Activated naive CD4-positive, alpha-beta T cell treated with anti-CD3 and anti-CD28 coated beads, Interleukin-2, amount 50 U/mL, for 72 hours (primary cell): ENCODE measurements around the gene MDH2. TPM values are rescaled to one million over a fixed set of nuclear protein-coding genes. Genes with fewer than 3 reads are reported as not detected.

Experiments
- ATAC-seq, 2 donors: fragments of 150-1000 bp; cut with Tn5 transposase; 2 replicates each; pipeline ENCODE4 v1.10.0; 2021; ENCODE audit warnings: mild to moderate bottlenecking in 2 of 2, moderate library complexity in 2 of 2
- DNase-seq, 2 donors: peaks; one replicate each; pipeline ENCODE4 v3.0.0; 2021 to 2022; ENCODE audit warnings: low spot score in 2 of 2
- H3K27ac Mint-ChIP-seq, 2 donors: one replicate each; pipeline ENCODE4 v1.8.0; 2022; ENCODE audit warnings: mild to moderate bottlenecking in 2 of 2, mixed read lengths in 2 of 2
- H3K36me3 Mint-ChIP-seq, 2 donors: one replicate each; pipeline ENCODE4 v1.8.0; 2022; ENCODE audit warnings: mixed read lengths in 2 of 2
- H3K9me3 Mint-ChIP-seq, 2 donors: one replicate each; pipeline ENCODE4 v1.8.0; 2022; ENCODE audit warnings: mixed read lengths in 2 of 2
- total RNA-seq, 2 donors: library from RNA; stranded (reverse); gene quantifications; one replicate each; pipeline ENCODE4 v1.2.3, GENCODE V29; 2022

Gene MDH2
- total RNA-seq, 2 donors from 2014 or later, result 212 to 262 TPM

DNA sequence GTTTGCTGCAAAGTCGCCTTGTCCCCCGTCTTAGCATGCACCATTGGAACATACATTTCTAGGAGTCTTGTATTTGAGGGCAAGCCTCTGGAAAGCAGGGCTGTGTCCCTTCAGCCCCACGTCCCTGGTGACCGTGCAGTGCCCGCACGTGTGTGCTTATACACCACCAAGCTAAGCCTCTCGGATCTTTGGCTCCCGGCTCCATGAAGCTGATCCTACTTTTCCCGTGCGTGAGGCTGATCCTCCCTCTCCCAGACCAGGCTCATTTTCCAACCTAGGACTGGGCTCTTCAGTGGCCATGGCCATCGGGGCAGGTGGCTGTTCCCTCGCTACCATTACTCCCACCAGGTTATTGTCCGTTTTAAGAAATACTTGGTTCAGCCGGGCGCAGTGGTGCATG is 14.3 kb downstream of the MDH2 start:
- H3K36me3 Mint-ChIP-seq, result peaks cover 0 to 32% of the 10 kb centered on the region in 2 donors
- ATAC-seq (no peak), DNase-seq (no peak)
- peak overlapping the region in 1 of 2 donors; percentile 70 for H3K27ac Mint-ChIP-seq
- H3K9me3 Mint-ChIP-seq, result no peaks in the 10 kb centered on the region

DNA sequence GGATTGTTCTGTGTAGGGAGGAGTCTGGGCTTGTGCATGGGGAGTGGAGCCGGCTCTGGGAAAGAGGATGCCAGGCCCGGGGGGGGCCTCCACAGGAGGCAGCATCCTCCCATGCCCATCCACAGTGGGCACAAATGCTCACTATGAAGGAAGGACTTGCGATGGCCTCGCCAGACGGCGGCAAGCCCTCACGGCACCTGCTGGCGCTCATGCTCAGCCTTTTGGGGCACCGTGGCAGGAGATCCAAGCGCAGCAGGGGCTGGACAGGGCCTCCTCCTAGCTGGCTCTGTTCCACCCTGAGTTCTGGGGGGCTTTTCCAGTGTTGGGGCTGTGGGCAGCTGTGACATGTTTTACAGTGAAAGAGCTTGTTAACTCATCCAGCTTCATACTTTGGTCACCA is 15.2 kb downstream of the MDH2 start:
- Mint-ChIP-seq H3K9me3 (no peaks in the 10 kb centered on the region), H3K36me3 (peaks cover 0 to 28% of the 10 kb centered on the region in 2 donors), H3K27ac (peak overlapping the region; percentile 15 to 70)
- no peak for ATAC-seq
- DNase-seq, result no peak

DNA sequence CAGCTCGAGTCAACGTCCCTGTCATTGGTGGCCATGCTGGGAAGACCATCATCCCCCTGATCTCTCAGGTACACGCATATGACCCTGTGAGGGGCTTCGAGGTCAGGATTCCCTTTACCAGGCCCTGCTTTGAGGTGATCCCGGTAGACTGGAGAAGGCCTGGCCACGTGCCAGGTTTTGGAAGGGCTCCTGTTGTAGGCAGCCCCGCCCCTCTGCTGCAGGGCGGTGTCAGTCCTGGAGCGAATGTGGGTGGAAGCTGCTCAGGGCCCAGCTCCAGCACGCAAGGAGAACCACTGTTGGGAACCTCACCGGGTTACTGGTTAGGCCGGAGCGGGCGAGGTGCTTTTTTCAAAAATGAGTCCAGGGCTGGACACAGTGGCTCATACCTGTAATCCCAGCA is 15.6 kb downstream of the MDH2 start:
- no peak for ATAC-seq
- H3K9me3 Mint-ChIP-seq, result no peaks in the 10 kb centered on the region
- peaks cover 0 to 28% of the 10 kb centered on the region in 2 donors for H3K36me3 Mint-ChIP-seq
- no peak overlapping the region for H3K27ac Mint-ChIP-seq
- DNase-seq, result no peak

DNA sequence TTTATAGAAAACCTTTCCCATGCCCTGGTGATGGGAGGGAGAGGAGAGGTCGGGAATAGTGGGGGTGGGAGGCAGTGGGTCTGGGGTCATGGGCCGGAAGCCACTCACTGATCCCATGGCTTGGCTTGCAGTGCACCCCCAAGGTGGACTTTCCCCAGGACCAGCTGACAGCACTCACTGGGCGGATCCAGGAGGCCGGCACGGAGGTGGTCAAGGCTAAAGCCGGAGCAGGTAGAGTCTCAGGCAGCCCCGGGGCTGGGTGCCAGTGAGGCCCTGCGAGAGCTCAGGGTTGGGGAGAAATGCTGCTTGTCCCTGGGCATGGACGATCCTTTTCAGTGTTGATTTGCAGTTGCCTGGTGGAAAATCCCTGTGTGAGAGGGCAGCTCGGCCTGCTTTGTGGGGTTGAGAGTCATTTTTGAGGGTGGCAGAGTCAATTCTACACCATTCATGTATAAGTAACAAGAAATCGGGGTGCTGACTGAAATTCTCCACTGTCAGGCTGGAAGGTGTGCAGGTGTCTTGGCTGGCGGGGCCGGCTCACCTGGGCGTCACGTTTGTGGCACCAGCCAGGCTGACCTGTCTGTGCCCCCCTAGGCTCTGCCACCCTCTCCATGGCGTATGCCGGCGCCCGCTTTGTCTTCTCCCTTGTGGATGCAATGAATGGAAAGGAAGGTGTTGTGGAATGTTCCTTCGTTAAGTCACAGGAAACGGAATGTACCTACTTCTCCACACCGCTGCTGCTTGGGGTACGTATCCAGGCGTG is 16.5 kb downstream of the MDH2 start:
- no peaks in the 10 kb centered on the region for H3K9me3 Mint-ChIP-seq
- no peak for ATAC-seq
- H3K36me3 Mint-ChIP-seq, result peaks cover 0 to 28% of the 10 kb centered on the region in 2 donors
- no peak for DNase-seq
- H3K27ac Mint-ChIP-seq, result peak overlapping the region in 1 of 2 donors; percentile 15

DNA sequence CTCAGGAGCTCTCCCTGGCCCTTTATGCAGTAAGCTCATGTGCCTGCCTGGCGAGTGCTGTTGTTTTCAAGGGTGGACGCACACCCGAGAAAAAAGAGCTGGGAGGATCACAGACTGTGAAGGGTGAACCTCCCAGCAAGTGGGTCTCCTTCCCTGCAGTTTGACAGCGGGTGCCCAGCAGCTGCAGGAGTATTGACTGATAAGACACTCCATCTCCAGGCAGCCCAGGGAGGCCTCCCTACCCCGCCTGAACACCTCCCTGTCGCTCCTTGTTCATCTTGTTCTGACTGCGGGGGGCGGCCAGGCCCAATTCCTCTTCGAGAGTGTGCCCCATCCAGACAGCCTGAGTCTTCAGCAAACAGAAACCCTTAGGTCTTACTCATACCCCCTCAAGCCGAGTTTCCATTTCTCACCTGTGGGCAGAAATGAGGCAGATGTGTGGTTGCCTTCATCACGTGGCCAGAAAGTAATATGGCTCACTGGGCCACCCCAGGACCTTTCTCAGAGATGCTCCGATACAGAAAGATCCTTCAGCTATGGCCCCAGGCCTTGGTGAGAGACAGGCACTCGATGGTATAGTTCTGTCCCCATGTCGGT is 17.2 kb downstream of the MDH2 start:
- DNase-seq, result peak in 1 of 2 donors; percentile 20
- H3K27ac Mint-ChIP-seq, result peak overlapping the region in 1 of 2 donors; percentile 16
- ATAC-seq, result peak; percentile 72 to 91
- no peaks in the 10 kb centered on the region for H3K9me3 Mint-ChIP-seq
- peaks cover 0 to 26% of the 10 kb centered on the region in 2 donors for H3K36me3 Mint-ChIP-seq

DNA sequence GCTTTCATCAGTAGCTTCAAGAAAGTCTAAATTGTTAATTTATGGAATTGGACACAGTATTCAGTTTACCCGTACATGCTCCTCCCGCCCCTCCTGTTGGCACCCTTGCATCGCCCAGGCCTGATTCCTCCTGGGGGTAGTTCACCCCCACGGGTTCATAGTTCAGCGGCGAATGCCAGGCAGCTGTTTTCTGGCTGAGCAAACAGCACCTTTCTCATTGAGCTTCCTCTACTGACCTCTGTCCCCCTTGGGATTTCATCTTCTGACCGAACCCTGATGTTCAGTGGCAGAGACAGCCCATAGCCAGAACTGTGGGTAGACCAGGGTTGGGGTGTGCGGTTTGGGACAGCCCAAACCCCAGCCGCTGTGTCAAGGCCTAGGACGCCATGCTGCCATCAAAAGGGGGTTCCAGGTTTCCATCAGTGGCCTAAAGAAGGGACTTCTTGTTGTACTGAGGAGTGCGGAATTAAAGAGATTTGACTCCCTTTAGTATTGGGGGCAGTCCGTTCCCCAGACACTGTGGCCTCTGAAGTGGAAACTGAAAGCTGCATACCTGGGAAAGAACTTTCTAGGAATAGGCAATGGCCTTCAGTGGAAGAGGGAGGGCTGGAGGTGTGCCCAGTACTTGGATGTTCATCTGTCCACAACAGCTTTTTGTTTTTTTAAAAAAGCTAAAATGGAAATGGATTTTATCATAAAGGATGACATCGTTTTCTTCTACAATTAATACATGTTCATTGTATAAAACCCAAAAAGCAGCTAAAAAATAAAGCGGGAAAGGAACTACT is 19.0 kb downstream of the MDH2 start:
- DNase-seq (no peak), ATAC-seq (no peak)
- no peaks in the 10 kb centered on the region for H3K9me3 Mint-ChIP-seq
- H3K36me3 Mint-ChIP-seq, result peaks cover 0 to 19% of the 10 kb centered on the region in 2 donors
- peak overlapping the region in 1 of 2 donors; percentile 57 for H3K27ac Mint-ChIP-seq

DNA sequence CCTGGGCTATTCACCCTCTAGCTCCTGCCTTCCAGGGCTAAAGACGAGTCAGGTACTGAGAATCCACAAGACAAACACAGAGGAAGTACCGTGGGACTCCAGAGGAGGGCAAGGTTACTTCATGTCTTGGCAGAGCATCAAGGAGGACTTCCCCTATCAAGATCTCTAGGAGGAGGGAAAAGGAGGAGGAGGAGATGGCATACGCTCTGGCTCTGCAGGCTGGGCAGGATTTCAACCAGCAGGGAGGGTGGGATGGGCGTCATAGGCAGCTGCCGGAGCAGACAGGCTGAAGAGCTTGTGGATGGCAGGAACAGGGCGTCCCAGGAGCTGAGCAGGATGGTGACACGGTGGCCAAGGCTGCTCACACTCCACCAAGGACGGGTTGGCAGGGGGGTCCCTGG is 21.3 kb downstream of the MDH2 start:
- ATAC-seq, result peak in 1 of 2 donors; percentile 15

DNA sequence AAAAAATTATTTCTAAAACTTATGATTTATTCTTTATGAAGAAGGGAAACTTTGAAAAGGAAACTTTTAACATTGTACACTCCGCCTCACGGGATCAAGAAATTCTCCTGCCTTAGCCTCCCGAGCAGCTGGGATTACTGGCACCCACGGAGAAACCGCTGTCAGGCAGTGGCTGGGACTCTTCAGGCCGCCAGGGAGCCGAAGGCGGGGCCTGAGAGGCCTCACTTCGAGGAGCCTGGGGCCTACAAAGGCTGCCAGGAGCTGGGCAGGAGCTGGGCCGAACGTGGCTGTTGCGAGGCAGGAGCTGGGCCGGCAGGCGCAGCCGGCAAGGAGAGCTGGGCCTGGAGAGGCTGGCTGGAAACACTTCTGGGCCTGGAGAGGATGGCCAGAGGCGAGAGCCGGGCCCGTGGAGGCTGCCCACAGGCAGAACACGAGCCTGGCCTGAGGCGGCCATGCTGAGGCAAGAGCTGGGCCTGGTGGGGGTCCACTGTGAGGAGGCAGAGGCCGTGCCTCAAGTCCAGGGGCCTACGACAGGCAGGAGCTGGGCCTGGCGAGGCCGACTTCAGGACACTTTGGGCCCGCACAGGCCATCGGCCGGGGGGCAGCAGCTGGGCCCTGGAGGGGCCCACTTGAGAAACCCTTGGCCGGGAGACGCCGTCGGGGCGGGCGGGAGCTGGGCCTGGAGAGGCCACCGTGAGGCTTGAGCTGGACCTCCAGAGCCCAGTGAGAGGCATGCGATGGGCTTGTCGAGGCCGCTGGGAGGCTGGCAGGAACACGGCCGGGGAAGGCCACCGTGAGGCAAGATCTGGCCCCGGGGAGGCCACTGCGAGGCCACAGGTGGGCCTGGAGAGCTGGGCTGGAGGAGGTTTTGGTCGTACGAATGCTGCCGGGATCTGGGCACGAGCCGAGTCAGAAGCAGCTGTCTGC is 23.7 kb downstream of the MDH2 start:
- Mint-ChIP-seq H3K27ac (no peak overlapping the region), H3K36me3 (no peaks in the 10 kb centered on the region), H3K9me3 (no peaks in the 10 kb centered on the region)
- no peak for ATAC-seq
- DNase-seq, result no peak

More for the DNA sequence above, 21.3 kb downstream of the MDH2 start:
- no peak overlapping the region for H3K27ac Mint-ChIP-seq
- peaks cover 0 to 8% of the 10 kb centered on the region in 2 donors for H3K36me3 Mint-ChIP-seq
- no peak for DNase-seq
- no peaks in the 10 kb centered on the region for H3K9me3 Mint-ChIP-seq

DNA sequence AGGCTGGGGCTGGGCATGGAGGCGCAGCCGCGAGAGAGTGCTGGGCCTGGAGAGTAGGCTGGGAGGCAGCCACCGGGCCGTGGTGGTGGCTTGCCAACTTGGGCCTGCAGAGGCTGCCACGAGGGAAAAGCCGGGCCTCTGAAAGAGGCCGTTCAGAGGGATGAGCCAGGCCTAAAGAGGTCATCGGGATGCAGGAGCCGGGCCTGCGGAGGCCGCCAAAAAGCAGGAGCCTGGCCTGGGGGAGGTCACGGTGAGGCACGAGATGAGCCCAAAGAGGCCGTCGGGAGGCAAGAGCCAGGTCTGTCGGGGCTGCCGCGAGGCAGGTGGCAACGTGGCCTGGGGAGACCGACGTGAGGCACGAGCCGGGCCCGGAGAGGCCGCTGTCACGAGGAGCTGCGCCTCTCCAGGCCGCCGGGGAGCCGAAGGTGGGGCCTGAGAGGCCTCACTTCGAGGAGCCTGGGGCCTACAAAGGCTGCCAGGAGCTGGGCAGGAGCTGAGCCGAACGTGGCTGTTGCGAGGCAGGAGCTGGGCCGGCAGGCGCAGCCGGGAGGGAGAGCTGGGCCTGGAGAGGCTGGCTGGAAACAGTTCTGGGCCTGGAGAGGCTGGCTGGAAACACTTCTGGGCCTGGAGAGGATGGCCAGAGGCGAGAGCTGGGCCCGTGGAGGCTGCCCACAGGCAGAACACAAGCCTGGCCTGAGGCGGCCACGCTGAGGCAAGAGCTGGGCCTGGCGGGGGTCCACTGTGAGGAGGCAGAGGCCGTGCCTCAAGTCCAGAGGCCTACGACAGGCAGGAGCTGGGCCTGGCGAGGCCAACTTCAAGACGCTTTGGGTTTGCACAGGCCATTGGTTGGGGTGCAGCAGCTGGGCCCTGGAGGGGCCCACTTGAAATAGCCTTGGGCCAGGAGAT is 24.6 kb downstream of the MDH2 start:
- DNase-seq, result no peak
- H3K27ac Mint-ChIP-seq, result no peak overlapping the region
- H3K9me3 Mint-ChIP-seq, result no peaks in the 10 kb centered on the region
- H3K36me3 Mint-ChIP-seq, result no peaks in the 10 kb centered on the region
- ATAC-seq, result no peak

DNA sequence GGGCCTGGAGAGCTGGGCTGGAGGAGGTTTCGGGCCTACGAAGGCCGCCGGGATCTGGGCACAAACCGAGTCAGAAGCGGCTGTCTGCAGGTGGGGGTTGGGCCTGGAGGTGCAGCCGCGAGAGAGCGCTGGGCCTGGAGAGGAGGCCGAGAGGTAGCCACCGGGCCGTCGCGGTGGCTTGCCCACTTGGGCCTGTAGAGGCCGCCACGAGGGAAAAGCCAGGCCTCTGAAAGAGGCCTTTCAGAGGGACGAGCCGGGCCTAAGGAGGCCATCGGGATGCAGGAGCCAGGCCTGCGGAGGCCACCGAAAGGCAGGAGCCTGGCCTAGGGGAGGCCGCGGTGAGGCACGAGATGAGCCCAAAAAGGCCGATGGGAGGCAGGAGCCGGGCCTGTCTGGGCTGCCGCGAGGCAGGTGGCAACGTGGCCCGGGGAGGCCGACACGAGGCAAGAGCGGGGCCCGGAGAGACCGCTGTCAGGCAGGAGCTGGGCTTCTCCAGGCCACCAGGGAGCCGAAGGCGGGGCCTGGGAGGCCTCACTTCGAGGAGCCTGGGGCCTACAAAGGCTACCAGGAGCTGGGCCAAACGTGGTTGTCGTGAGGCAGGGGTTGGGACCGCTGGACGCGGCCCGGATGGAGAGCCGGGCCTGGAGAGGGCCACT is 25.6 kb downstream of the MDH2 start:
- DNase-seq (no peak), ATAC-seq (no peak)
- Mint-ChIP-seq H3K36me3 (no peaks in the 10 kb centered on the region), H3K9me3 (no peaks in the 10 kb centered on the region), H3K27ac (no peak overlapping the region)

DNA sequence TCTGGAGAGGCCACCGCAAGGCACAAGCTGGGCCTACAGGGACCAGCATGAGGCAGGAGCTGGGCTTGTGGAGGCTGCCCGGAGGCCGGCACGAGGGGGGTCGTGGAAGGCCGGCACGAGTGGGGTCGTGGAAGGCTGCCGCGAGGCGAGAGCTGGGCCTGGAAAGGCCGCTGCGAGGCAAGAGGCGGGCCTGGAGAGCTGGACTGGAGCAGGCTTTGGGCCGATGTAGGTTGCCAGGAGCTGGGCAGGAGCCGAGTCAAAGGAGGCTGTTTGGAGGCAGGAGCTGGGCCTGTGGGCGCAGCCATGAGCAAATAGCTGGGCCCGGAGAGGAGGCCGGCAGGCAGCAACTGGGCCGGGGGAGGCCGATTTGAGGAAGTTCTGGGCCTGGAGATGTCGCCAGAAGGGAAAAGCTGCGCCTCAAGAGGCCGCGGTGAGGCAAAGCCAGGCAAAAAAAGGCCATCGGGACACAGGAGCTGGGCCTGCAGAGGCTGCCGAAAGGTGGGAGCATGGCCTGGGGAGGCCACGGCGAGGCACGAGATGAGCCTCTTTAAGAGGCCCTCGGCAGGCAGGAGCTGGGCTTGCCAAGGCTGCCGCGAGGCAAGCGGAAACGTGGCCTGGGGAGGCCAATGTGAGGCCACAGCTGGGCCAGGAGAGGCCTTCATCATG is 26.5 kb downstream of the MDH2 start:
- Mint-ChIP-seq H3K36me3 (no peaks in the 10 kb centered on the region), H3K27ac (no peak overlapping the region), H3K9me3 (no peaks in the 10 kb centered on the region)
- no peak for ATAC-seq
- no peak for DNase-seq

DNA sequence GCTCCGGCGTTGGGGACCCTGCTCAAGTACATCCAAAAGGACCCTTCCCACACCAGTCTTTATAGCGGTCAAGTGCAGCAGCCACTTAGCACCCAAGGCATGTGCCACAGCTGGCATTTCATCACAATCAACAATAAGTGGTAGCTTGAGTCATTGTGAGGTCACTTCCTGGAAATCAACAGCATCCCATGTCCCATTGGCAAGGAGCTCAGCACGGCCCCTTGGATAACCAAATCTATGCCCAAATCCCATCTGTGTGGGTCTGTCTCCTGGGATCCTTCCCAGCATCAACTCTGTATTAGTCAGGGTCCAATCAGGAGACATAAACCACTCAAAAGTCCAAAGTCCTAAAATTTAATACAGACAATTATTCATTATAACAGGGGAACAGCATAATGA is 27.1 kb downstream of the MDH2 start:
- Mint-ChIP-seq H3K36me3 (no peaks in the 10 kb centered on the region), H3K9me3 (no peaks in the 10 kb centered on the region), H3K27ac (no peak overlapping the region)
- ATAC-seq (no peak), DNase-seq (no peak)

DNA sequence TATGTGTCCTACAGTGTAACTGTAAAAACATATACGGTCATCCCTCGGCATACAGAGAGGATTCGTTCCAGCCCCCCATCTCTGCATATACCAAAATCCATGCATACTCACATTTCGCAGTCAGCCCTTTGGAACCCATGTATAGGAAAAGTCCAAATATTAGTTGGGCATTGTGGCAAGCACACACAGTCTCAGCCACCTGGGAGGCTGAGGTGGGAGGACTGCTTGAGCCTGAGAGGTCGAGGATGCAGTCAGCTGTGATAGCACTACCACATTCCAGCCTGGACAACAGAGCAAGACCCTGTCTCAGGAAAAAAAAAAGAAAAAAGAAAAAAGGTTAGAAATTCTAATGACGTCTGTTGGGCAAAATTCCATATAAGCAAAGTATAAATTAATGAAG is 29.1 kb downstream of the MDH2 start:
- no peak for ATAC-seq
- Mint-ChIP-seq H3K9me3 (no peaks in the 10 kb centered on the region), H3K27ac (no peak overlapping the region), H3K36me3 (no peaks in the 10 kb centered on the region)
- no peak for DNase-seq

DNA sequence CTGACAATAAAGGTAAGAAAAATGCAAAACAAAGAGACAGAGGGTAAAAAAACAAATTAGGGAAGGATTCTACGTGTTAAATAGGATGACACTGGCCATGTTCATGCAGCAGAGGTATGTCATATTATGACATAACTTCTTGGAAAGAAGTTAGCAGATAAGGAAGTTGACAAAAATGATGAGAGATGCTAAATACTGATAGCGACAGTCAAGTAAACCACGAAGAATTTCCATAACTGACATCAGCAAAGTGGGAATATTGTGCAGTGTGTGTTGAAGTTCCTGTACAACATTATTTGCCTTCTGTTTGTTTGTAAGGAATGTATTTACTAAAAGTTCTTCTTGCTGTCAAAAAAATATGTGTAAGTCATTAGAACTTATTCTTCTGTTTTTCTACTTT is 29.5 kb downstream of the MDH2 start:
- Mint-ChIP-seq H3K36me3 (no peaks in the 10 kb centered on the region), H3K27ac (no peak overlapping the region)
- ATAC-seq, result no peak

DNA sequence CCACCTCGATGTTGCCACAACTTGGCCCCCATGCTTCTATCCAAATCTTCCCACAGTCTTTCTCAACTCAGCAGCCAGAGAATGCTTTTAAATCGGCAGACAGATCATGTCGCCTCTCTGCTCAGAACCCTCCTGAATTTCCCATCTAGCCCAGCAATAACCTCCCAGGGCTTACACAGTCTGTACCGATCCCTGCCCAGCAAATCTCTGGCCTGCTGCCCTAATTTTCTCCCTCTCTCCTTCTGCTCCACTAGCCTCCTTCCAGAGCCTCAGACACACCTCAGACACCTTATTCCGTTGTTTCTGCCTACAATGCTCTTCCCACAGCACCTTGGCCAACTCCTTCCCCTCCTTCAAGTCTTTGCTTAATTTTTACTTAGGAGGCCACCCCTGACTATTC is 32.3 kb downstream of the MDH2 start:
- ATAC-seq, result no peak

More for the DNA sequence above, 29.5 kb downstream of the MDH2 start:
- no peak for DNase-seq
- H3K9me3 Mint-ChIP-seq, result no peaks in the 10 kb centered on the region

More for the DNA sequence above, 32.3 kb downstream of the MDH2 start:
- Mint-ChIP-seq H3K36me3 (no peaks in the 10 kb centered on the region), H3K27ac (no peak overlapping the region), H3K9me3 (no peaks in the 10 kb centered on the region)
- DNase-seq, result no peak
